BLaER1 (cell line): ENCODE measurements around the gene MPHOSPH6.

Experiments
- H3K27ac ChIP-seq: shearing (Covaris generic); formaldehyde crosslinking; 2 replicates; pipeline ENCODE4 v1.8.1; 2022
- H3K27me3 ChIP-seq: shearing (Covaris generic); formaldehyde crosslinking; 2 replicates; pipeline ENCODE4 v1.8.1; 2022
- H3K36me3 ChIP-seq: shearing (Covaris generic); formaldehyde crosslinking; 2 replicates; pipeline ENCODE4 v1.8.1; 2022
- H3K4me1 ChIP-seq: shearing (Covaris generic); formaldehyde crosslinking; 2 replicates; pipeline ENCODE4 v1.8.1; 2022
- H3K4me2 ChIP-seq: shearing (Covaris generic); formaldehyde crosslinking; 2 replicates; pipeline ENCODE4 v1.8.1; 2022
- H3K4me3 ChIP-seq: shearing (Covaris generic); formaldehyde crosslinking; 2 replicates; pipeline ENCODE4 v1.8.1; 2022
- H3K9ac ChIP-seq: shearing (Covaris generic); formaldehyde crosslinking; 2 replicates; pipeline ENCODE4 v1.8.1; 2022
- H3K9me3 ChIP-seq: shearing (Covaris generic); formaldehyde crosslinking; 2 replicates; pipeline ENCODE4 v1.8.1; 2022
- H4K20me1 ChIP-seq: shearing (Covaris generic); formaldehyde crosslinking; 2 replicates; pipeline ENCODE4 v1.8.1; 2022
- Cebpa-rat ChIP-seq: shearing (Covaris generic); IDR thresholded peaks from 2 replicates; pipeline ENCODE4 v1.8.1; 2022

The MPHOSPH6 gene

DNA sequence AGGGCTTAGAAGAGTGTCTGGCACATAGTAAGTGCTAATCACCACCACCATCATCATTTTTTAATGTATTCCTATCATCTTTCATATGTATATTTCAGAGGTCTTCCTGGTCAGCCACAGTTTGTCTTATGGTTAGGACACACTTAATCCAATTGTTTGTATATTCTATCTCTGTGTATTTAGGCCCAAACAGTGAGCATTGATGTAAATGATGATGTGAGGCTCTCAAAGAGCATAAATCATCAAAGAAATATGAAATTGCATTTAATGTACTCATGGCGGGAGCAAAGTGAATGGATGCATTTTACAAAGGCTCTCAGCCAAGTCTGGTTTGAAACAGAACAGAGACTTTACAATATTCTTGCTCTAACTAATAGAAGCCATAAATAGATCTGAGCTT is 24.1 kb upstream of the MPHOSPH6 start:
- Histone ChIP-seq H3K27me3 (no peaks in the 10 kb centered on the region), H3K36me3 (no peaks in the 10 kb centered on the region), H3K4me1 (no peaks in the 10 kb centered on the region), H3K4me2 (no peak overlapping the region), H3K4me3 (no peak overlapping the region), H3K9ac (no peak overlapping the region), H4K20me1 (no peaks in the 10 kb centered on the region), H3K9me3 (no peaks in the 10 kb centered on the region), H3K27ac (no peak overlapping the region)
- no peak for TF ChIP-seq Cebpa-rat

DNA sequence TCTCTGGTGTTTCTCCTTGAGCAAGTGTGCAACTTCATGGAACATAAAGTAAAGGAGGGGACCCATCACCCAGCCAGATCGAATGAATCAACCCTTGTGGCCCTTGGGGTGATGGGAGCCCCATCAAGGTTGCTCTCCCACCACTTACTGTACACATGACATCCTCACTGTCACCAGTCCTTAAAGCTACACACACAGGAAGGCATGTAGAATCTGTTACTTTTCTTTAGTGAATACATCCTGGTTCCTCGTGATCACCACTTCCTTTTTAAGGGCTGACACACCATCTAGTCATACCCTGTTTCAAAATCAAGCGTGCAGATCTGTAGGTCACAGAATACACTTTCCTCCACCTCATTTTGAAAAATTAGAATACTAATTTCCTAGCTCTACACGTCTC is 22.6 kb upstream of the MPHOSPH6 start:
- H3K4me2 ChIP-seq, result no peak overlapping the region
- no peak overlapping the region for H3K27ac ChIP-seq
- no peaks in the 10 kb centered on the region for H3K9me3 ChIP-seq

DNA sequence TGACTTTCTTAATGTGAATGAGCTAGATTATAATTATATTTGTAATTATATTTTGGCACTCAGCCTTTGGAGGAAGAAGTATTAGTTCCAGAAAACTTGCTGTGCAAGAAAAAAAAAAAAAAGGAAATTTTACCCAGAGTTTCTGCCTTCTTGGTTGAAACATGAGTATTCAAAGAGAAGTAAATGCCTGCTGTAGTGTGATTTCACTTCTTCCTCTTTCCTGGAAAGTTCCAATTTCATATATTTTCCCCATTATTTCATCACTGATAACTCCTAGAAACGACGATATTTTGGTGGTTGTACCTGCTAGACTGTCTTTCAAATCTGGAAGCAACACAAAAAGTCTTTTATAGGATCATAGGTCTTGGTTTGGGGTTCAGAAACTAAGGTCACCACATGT is 20.4 kb upstream of the MPHOSPH6 start:
- H3K27me3 ChIP-seq, result no peaks in the 10 kb centered on the region
- no peak for TF ChIP-seq Cebpa-rat
- H4K20me1 ChIP-seq, result no peaks in the 10 kb centered on the region
- no peaks in the 10 kb centered on the region for H3K4me1 ChIP-seq
- H3K9me3 ChIP-seq, result no peaks in the 10 kb centered on the region
- H3K4me2 ChIP-seq, result no peak overlapping the region
- no peaks in the 10 kb centered on the region for H3K36me3 ChIP-seq
- H3K9ac ChIP-seq, result no peak overlapping the region
- H3K27ac ChIP-seq, result no peak overlapping the region
- no peak overlapping the region for H3K4me3 ChIP-seq

More for the DNA sequence above, 22.6 kb upstream of the MPHOSPH6 start:
- H3K9ac ChIP-seq, result no peak overlapping the region
- no peaks in the 10 kb centered on the region for H3K4me1 ChIP-seq
- H3K27me3 ChIP-seq, result no peaks in the 10 kb centered on the region
- TF ChIP-seq Cebpa-rat, result no peak
- H4K20me1 ChIP-seq, result no peaks in the 10 kb centered on the region
- no peaks in the 10 kb centered on the region for H3K36me3 ChIP-seq
- H3K4me3 ChIP-seq, result no peak overlapping the region

DNA sequence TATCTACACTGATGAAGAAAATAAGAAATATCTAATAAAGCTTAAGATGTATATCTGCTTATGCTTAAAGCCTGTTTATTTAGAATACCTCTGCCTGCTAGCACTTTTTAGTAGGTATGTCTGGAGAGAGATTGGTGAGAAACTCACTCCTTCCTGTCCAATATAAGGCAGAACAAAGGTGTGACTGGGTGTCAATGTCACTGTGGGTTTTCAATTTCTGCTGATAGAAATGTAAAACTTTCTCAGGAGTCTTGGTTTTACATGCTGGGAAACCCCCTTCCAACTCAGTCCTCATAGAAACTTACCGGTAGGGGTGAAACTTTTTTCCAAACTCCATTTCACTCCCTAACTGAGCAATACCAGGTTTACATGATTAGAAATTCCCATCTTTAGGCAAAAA is 17.8 kb upstream of the MPHOSPH6 start:
- no peaks in the 10 kb centered on the region for H3K4me1 ChIP-seq
- no peak overlapping the region for H3K27ac ChIP-seq
- H3K9ac ChIP-seq, result no peak overlapping the region
- no peaks in the 10 kb centered on the region for H3K9me3 ChIP-seq
- no peaks in the 10 kb centered on the region for H3K27me3 ChIP-seq
- H3K4me2 ChIP-seq, result no peak overlapping the region
- no peaks in the 10 kb centered on the region for H3K36me3 ChIP-seq
- no peaks in the 10 kb centered on the region for H4K20me1 ChIP-seq
- no peak overlapping the region for H3K4me3 ChIP-seq
- no peak for TF ChIP-seq Cebpa-rat

DNA sequence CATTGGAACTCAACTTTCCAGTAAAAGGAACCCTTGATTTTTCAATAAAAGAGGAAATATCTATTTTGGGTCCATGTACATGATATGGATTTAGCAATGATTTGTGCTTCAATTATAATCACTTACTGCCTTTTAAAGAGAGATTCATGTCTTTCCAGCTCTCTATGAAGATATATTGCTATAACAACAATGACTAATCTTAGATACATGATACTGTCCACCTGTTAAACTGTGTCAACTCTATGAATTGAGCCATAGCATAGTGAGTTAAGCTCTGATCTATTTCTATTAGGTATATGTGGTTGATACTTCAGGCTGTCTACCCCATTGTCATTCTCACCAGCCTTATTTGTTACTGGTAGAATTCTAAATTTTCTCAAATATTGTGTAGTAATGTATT is 15.0 kb upstream of the MPHOSPH6 start:
- no peaks in the 10 kb centered on the region for H4K20me1 ChIP-seq
- TF ChIP-seq Cebpa-rat, result no peak
- H3K9ac ChIP-seq, result no peak overlapping the region
- no peaks in the 10 kb centered on the region for H3K27me3 ChIP-seq
- no peak overlapping the region for H3K4me3 ChIP-seq
- H3K36me3 ChIP-seq, result no peaks in the 10 kb centered on the region
- no peaks in the 10 kb centered on the region for H3K4me1 ChIP-seq
- no peak overlapping the region for H3K27ac ChIP-seq
- H3K9me3 ChIP-seq, result no peaks in the 10 kb centered on the region
- no peak overlapping the region for H3K4me2 ChIP-seq

DNA sequence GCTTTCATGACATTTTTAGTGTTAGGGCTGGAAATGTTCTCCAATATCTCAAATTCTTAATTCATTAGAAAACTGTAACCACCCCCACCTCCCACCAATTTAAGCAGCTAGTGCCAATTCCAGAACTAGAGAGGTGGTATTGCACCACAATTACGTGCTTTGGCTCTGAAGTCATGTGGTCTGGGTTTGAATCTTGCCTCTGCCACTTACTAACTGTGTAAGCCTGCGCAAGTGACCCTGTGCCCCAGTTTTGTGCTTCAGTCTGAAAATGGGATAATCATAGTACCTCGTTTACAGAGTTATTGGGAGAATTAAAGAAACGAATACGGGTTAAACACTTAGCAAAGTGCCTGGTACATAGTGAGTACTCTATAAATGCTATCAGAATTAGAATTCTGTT is 14.2 kb upstream of the MPHOSPH6 start:
- Histone ChIP-seq H4K20me1 (no peaks in the 10 kb centered on the region), H3K27me3 (no peaks in the 10 kb centered on the region), H3K27ac (no peak overlapping the region), H3K4me1 (no peaks in the 10 kb centered on the region), H3K9me3 (no peaks in the 10 kb centered on the region), H3K4me2 (no peak overlapping the region), H3K9ac (no peak overlapping the region), H3K4me3 (no peak overlapping the region), H3K36me3 (no peaks in the 10 kb centered on the region)
- no peak for TF ChIP-seq Cebpa-rat

DNA sequence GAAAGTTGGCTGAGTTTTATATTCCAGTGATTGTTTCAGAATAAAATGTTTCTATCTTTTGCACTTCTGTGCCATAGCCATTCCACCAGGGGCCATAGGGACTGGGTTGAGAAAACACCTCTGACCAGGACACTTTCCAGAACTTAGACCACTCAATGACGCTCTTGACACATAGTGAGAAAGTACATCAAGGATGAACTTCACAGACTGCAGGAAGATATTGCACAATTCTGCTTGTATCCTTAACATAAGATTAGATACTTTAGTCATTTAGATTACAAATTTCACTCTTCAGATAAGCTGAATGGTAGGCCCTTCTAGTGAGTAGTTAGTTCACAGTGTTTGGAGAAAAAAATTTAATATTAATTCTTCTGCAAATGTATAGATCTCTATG is 13.0 kb upstream of the MPHOSPH6 start:
- Histone ChIP-seq H3K4me1 (no peaks in the 10 kb centered on the region), H3K4me3 (no peak overlapping the region), H3K27me3 (no peaks in the 10 kb centered on the region), H4K20me1 (no peaks in the 10 kb centered on the region), H3K27ac (no peak overlapping the region), H3K4me2 (no peak overlapping the region), H3K36me3 (no peaks in the 10 kb centered on the region), H3K9ac (no peak overlapping the region), H3K9me3 (no peaks in the 10 kb centered on the region)
- no peak for TF ChIP-seq Cebpa-rat

DNA sequence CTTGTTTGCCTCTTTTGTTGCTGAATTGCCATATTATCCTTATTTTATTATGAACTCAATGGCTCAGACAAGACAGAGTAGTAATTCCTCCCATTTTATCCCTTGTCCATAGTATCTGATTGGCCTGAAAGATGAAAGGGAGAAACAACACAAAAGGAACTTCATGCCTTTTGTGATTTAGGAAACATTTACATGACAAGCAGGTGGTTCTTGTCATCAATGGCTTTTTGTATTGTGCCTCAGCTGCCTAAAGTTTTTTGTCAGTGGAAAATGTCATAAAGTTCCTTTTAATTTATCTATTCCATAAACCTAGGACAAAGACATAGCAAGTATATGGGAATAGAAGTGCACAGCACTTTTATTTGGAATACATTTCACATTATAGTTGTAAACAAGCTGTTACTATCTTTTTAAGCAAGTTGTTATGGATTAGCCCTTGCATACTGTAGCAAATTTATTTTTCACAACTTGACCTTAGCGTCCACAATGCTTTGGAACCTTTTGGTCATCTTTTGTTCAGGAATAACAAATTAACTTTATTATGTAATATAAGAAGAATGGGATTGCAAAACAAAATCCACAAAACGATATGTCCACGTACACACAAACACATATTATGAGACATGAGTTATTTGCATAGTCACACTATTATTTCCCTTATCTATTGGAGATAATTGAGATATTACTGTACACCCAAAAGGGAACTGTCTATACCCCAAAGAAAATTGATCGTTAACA is 12.4 kb upstream of the MPHOSPH6 start:
- H3K9ac ChIP-seq, result no peak overlapping the region
- H3K9me3 ChIP-seq, result no peaks in the 10 kb centered on the region
- H3K4me1 ChIP-seq, result no peaks in the 10 kb centered on the region
- no peak overlapping the region for H3K4me2 ChIP-seq
- no peak for TF ChIP-seq Cebpa-rat
- no peaks in the 10 kb centered on the region for H4K20me1 ChIP-seq
- no peak overlapping the region for H3K4me3 ChIP-seq
- no peaks in the 10 kb centered on the region for H3K27me3 ChIP-seq
- no peaks in the 10 kb centered on the region for H3K36me3 ChIP-seq
- H3K27ac ChIP-seq, result no peak overlapping the region

DNA sequence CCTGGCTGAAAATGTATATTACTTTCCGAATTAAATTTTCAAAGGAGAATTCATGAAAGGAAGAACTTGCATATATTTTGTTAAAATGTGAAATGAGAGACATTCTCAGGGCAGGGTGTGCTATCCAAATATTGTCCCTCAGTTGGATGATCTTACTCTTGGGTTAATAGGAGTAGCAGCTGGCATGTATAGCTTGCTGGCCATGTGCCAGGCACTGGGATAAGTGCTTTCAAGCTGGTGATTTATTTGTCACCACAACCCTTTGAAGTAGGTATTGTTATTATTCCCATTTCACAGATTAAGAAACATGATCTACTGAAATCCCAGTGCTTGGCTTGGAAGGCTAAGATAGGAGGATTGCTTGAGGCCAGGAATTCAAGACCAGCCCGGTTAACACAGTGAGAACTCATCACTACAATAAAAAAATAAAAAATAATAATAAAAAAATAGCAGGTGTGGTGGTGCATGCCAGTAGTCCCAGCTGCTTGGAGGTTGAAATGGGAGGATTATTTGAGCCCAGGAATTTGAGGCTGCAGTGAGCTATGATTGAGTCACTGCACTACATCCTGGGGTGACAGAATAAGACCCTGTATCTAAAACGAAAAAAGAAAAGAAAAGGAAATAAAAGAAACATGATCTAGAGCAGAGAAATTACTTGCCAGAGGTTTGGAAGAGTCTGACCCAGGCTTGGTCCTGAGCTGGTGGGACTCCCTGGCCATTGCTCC is 11.6 kb upstream of the MPHOSPH6 start:
- H3K4me3 ChIP-seq, result no peak overlapping the region
- TF ChIP-seq Cebpa-rat, result no peak
- no peaks in the 10 kb centered on the region for H3K36me3 ChIP-seq
- H4K20me1 ChIP-seq, result no peaks in the 10 kb centered on the region
- H3K4me1 ChIP-seq, result no peaks in the 10 kb centered on the region
- H3K9me3 ChIP-seq, result no peaks in the 10 kb centered on the region
- no peak overlapping the region for H3K27ac ChIP-seq
- no peak overlapping the region for H3K9ac ChIP-seq
- no peaks in the 10 kb centered on the region for H3K27me3 ChIP-seq
- H3K4me2 ChIP-seq, result no peak overlapping the region

DNA sequence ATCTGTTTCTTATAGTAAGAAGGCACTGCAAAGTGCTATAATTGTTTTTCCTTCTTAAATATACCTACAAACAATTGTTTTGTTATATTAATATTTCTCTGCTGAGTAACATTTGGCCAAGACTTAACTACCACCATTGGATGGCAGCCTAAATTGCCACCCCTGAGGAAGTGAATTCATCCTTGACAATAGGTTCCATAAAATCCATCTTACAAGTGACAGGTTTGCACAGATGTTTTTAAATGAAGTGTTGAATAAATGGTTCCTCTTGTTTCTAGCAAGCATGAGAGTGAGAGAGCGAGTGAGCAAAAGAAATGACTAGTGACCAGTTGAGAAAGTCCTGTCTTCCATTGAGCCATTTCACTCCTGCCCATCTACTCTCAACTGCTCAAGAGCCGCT is 8.3 kb upstream of the MPHOSPH6 start:
- Histone ChIP-seq H3K9ac (no peak overlapping the region), H3K27ac (no peak overlapping the region), H3K4me1 (no peaks in the 10 kb centered on the region), H3K27me3 (no peaks in the 10 kb centered on the region), H3K9me3 (no peaks in the 10 kb centered on the region), H3K4me3 (no peak overlapping the region), H3K4me2 (no peak overlapping the region), H3K36me3 (no peaks in the 10 kb centered on the region), H4K20me1 (no peaks in the 10 kb centered on the region)
- TF ChIP-seq Cebpa-rat, result no peak
